HG02885 (cell line): ENCODE data around the gene EMD.

Source experiments
- ATAC-seq: cut with Tn5 transposase; IDR thresholded peaks from one replicate; pipeline ENCODE4 v1.9.1; 2021; ENCODE audit warnings: mild to moderate bottlenecking; ENCODE audit not compliant: unreplicated experiment, poor library complexity

The EMD gene

DNA sequence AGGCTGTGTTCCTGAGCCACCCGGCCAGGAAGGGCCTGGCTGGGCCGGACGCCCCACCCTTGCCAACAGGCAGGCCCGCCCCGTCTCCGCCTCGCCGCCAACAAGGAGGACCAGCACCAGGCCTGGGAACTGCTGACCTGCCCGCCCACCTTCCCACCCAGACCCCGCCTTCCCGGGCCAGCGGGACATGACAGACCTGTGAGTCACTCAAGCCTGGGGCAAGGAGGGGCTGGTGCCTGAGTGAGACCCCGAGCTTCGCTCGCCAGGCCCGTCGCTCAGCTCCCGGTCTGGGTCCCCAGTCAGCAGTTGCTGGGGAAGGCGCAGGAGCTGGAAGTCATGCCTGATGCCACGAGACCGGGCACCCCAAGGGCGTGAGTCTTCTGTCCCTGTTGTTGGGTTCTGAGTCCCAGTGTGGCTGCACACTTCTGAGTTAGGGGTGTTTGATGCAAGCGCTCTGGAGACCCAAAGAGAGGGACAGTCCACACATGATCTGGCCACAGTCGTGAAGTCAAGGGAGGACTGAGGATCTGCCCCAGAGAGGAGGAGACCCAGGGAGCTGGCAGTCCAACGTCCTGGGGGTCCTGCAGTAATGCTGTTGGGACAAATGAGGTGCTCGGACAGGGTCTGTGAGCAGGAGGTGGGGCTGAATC lies 30.3 kb downstream of the EMD start, which contains the start of gene DNASE1L1:
Gene DNASE1L1 (minus strand): TSS at position 33 of the 650 bp plus-strand sequence. CDS start 3,686 bp downstream, outside the sequence.
- peak; percentile 60 for ATAC-seq

GRCh38 chrX:154411981-154412340 lies 32.9 kb downstream of the EMD start:
- ATAC-seq: peak; percentile 58

DNA sequence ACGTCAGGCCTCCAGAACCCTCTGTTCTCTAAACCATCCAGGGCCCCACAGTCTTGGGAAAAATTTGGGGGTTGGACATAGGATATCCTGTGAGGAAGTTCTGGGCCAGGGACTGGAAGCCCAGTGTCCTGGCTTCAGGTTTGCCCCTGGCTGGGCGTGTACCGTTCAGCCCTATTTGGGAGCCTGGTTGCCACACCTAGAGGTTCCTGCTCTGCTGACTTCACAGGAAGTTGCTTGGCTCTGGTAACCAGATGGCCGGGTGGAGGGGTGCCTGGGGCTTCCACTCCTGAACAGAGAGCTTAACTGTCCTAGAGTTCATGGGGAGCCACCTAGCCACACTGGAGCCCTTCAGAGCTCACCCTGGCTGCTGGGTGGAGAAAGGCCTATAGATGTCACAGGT lies 33.4 kb downstream of the EMD start:
- no peak for ATAC-seq

DNA sequence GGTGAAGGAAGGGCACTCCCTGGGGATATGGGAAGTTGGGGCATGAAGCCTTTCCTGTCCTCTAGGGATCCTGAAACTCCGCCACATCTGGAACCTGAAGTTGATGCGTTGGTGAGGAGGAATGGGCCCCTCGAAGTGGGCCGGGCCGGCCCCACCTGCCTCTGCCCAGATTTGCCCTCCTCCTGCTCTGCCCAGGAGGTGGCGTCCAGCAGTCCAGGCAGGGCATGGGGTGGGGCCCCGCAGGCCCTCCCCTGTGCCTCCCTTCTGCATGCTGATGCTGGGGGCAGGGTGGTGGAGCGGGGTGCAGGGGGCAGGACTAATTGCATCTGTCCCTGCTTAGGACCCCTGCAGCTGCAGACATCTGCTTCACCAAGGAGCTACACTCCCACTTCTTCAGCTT lies 34.0 kb downstream of the EMD start:
- ATAC-seq: no peak

GRCh38 chrX:154417157-154417556 lies 38.1 kb downstream of the EMD start:
- ATAC-seq: no peak

DNA sequence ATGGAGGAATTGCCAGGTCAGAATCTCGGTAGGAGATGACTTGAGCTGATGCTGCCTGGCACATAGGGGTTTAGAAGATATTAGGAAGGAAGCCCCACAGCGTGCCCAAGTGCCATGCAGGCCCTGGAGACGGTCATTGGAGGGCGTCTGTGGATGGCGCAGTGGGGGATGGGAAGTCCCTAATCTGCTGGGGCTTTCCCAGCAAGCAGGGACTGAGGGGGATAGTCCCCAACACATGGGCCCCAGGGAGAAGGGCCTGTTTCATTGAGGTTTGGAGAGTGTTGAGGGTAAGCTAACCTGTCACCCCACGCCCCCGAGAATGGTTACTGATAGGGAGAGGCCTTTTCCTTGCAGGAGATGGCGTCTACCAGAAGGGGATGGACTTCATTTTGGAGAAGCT lies 40.1 kb downstream of the EMD start:
- ATAC-seq: no peak

DNA sequence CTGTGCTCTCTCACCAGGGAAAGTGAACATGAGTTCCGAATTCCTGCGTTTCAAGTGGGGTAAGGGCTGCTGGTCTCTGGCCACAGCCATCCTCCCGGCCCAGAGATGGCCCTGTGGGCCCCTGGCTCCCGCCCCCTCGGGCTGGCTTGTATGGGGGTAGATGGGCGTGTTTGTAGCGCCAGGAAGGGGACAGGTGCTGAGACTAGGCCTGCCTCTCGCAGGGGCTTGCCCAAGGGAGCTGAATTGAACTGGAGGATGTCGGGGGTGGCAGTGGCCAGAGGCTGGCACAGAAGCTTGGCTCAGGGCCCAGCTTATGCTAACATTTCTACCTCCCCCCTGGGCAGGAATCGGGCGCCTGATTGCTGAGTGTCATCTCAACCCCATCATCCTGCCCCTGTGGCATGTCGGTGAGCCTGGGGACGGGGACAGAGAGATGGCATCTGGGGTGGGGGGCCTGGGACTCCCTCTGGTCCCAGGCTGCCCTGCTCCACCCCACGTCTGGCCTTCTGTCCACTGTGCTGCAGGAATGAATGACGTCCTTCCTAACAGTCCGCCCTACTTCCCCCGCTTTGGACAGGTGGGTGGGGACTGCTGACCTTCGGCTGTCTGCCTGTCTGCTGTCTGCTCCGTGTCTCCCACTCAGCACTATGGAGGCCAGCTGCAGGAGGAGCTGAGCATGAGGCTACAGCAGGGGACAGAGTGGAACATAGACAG lies 40.8 kb downstream of the EMD start:
- no peak for ATAC-seq

DNA sequence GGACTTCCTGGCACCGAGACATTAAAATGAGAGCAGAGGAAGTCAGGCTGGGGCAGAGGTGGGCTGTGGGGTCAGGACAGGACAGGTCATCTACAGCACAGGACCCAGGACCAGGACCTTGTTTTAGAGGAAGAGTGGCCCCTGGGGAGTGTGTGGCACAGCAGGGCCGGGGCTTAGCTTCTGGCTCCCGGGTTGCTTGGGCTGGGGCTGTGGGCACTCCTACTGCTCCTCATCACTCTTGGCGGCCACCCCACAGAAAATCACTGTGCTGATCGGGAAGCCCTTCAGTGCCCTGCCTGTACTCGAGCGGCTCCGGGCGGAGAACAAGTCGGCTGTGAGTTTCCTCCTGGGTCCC lies 41.3 kb downstream of the EMD start:
- no peak for ATAC-seq

- no peak for ATAC-seq
Measured at GRCh38 chrX:154426916-154427770, 48.0 kb downstream of the EMD start.

DNA sequence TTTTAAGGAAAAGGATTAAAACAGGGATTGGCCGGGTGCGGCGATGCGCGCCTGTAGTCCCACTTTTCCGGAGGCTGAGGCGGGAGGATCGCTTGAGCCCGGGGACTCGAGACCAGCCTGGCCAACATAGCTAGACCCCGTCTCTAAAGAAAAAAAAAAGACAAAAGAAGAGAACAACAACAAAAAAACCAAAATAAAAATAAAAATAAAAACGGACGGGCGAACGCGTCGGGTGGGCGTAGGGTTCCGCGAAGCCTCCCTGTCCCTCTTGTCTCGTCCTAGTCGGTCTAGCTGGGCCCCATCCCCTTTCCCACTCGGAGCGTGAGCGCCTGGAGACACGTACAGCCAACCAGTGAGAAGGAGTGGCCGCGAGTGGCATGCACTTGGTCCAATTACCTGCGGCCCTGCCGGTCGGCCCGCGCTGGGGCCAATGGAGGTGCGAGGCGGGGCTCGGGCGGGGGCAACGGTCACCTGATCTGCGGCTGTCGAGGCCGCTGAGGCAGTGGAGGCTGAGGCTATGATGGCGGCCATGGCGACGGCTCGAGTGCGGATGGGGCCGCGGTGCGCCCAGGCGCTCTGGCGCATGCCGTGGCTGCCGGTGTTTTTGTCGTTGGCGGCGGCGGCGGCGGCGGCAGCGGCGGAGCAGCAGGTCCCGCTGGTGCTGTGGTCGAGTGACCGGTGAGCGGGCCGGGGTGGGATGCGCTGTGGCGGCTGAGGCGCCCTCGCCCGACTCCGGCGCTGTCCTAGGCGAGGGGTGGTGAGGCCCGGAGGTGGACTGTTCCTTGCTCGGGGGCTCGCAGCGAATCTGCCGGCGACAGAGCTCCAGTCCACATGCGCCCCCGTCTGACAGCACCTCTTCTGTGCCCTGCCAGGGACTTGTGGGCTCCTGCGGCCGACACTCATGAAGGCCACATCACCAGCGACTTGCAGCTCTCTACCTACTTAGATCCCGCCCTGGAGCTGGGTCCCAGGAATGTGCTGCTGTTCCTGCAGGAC lies 49.4 kb downstream of the EMD start, which contains the start of gene ATP6AP1:
Gene ATP6AP1 (plus strand): TSS at position 502 of the 996 bp plus-strand sequence. CDS start 16 bp downstream, at position 518.
- ATAC-seq: peak; percentile 97

- ATAC-seq: no peak
Measured at GRCh38 chrX:154429711-154430110, 50.6 kb downstream of the EMD start.

- no peak for ATAC-seq
Measured at GRCh38 chrX:154430479-154430878, 51.4 kb downstream of the EMD start.

DNA sequence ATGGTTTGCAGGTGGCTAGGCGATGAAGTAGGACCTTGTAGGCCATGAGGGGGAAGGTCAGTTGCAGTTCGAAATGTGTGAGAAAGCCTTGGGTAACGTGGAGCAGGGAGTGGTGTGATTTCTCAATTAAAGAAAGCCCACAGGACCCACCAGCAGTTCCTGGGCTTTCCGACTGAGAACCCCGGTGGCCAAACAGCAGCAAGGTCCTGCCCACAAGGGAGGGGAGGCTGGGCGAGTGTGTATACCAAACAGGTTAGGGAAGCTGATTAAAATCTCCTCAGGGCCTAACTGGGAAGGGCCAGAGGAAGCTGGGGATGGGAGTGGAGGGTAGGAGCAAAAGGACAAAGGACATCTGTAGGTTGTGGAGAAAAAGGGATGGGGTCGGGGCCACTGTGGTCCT lies 51.8 kb downstream of the EMD start:
- no peak for ATAC-seq
